ENCODE measurements around the gene ACSS2. TPM values are rescaled to one million over a fixed set of nuclear protein-coding genes. Genes with fewer than 3 reads are reported as not detected.

Gene ACSS2
- total and polyA plus RNA-seq, 2 donors (not counting 1 experiment from before 2014, with no cell fraction given), result 10.5 to 22.1 TPM

DNA sequence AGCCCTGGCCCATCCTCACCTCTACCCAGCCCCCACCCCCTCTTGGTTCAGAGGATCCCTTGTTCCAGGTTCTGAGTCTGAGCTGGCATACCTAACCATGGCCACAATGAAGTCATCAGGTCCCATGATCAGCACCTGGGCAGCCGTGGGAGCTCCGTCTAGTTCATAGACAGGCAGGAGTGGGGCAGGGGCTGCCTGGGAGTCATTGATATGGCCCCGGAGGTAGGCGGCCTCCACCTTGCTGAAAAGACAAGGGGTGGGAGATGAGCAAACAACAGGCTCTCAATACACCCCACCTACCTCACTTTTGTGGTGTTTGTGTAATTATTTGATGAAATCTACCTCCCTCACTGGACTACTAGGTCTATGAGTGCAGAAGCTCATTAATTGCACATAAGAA is 24.1 kb upstream of the ACSS2 start:
- TF ChIP-seq, protein P1, sequence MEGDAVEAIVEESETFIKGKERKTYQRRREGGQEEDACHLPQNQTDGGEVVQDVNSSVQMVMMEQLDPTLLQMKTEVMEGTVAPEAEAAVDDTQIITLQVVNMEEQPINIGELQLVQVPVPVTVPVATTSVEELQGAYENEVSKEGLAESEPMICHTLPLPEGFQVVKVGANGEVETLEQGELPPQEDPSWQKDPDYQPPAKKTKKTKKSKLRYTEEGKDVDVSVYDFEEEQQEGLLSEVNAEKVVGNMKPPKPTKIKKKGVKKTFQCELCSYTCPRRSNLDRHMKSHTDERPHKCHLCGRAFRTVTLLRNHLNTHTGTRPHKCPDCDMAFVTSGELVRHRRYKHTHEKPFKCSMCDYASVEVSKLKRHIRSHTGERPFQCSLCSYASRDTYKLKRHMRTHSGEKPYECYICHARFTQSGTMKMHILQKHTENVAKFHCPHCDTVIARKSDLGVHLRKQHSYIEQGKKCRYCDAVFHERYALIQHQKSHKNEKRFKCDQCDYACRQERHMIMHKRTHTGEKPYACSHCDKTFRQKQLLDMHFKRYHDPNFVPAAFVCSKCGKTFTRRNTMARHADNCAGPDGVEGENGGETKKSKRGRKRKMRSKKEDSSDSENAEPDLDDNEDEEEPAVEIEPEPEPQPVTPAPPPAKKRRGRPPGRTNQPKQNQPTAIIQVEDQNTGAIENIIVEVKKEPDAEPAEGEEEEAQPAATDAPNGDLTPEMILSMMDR (IDR thresholded peaks at IDR 0.05), result no peak
- no peak for TF ChIP-seq EZH2 (IDR thresholded peaks at IDR 0.05; ENCODE audit: borderline replicate concordance, insufficient read depth, low read depth, low read length, poor library complexity, severe bottlenecking)
- Histone ChIP-seq H3K9me3 (ENCODE audit: control extremely low read depth in 1 of 3, control insufficient read depth in 2 of 3, insufficient read depth in 1 of 3, low read length in 2 of 3) (no peaks in the 10 kb centered on the region), H3K36me3 (replicated peaks in 1 of 2; ENCODE audit: control extremely low read depth in 1 of 2, control insufficient read depth in 1 of 2, extremely low read depth in 1 of 2, insufficient read depth in 2 of 2, low read length in 1 of 2) (peaks cover 0 to 6% of the 10 kb centered on the region in 2 experiments), H2AFZ (ENCODE audit: insufficient read depth, low read depth, low read length, poor library complexity, severe bottlenecking) (no peak overlapping the region), H4K20me1 (ENCODE audit: control insufficient read depth, insufficient read depth, low read length, poor library complexity, severe bottlenecking) (no peaks in the 10 kb centered on the region), H3K4me1 (ENCODE audit: control insufficient read depth in 2 of 2, insufficient read depth in 2 of 2, low read length in 2 of 2) (no peaks in the 10 kb centered on the region), H3K27ac (ENCODE audit: low read length in 2 of 2) (no peak overlapping the region), H3K27me3 (replicated peaks in 1 of 4; ENCODE audit: control extremely low read depth in 1 of 4, control insufficient read depth in 3 of 4, insufficient read depth in 4 of 4, low read length in 3 of 4) (no peaks in the 10 kb centered on the region), H3K4me2 (replicated peaks; ENCODE audit: low read depth, low read length, poor library complexity, severe bottlenecking) (no peak overlapping the region), H3K4me3 (ENCODE audit: control extremely low read depth in 1 of 5, extremely low read depth in 1 of 5, insufficient read depth in 1 of 5, low read depth in 2 of 5, low read length in 4 of 5) (no peak overlapping the region), H3K9ac (ENCODE audit: low read length) (no peak overlapping the region), H3K79me2 (ENCODE audit: control insufficient read depth, insufficient read depth, low read length) (no peaks in the 10 kb centered on the region)
- H3K27ac Mint-ChIP-seq, result no peak overlapping the region
- WGBS (ENCODE audit: insufficient coverage), result no CpG with 5 or more reads among the region's 4 CpGs
- no peaks in the 10 kb centered on the region for H3K27me3 Mint-ChIP-seq
- H3K9me3 Mint-ChIP-seq (ENCODE audit: insufficient read depth), result no peaks in the 10 kb centered on the region
- DNase-seq (no peak), ATAC-seq (ENCODE audit: low read depth) (no peak)
- H3K4me3 Mint-ChIP-seq, result no peak overlapping the region
- H3K4me1 Mint-ChIP-seq, result no peaks in the 10 kb centered on the region
- intact Hi-C loops (cut with micrococcal nuclease), result no loop called here
- POLR2A ChIA-PET, result no interaction called here
- CTCF ChIA-PET, result no interaction called here

DNA sequence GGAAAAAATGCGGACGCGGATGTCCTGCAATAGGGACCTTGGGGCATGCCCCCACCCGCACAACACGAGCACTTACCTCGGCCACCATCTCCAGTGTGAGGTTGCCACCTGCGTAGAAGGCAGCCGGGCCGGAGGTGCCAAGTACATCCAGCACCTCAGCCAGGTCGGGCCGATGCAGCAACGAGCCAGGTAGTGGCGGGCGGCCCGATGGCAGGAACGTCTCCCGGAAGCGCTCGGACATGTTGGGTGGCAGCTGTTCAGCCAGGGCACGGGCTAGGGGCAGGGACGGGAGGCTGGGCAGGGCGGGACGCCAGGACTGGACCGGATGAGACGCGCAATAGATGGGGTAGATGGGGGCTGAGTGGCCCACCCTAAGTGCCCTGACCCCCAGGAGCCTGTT is 17.0 kb upstream of the ACSS2 start:
- no peaks in the 10 kb centered on the region for H3K79me2 ChIP-seq (ENCODE audit: control insufficient read depth, insufficient read depth, low read length)
- no peaks in the 10 kb centered on the region for H4K20me1 ChIP-seq (ENCODE audit: control insufficient read depth, insufficient read depth, low read length, poor library complexity, severe bottlenecking)
- no peaks in the 10 kb centered on the region for H3K4me1 ChIP-seq (ENCODE audit: control insufficient read depth in 2 of 2, insufficient read depth in 2 of 2, low read length in 2 of 2)
- H3K4me3 Mint-ChIP-seq, result no peak overlapping the region
- no peak for ATAC-seq (ENCODE audit: low read depth)
- TF ChIP-seq, protein P1 (IDR thresholded peaks at IDR 0.05), result no peak
- no peak for TF ChIP-seq EZH2 (IDR thresholded peaks at IDR 0.05; ENCODE audit: borderline replicate concordance, insufficient read depth, low read depth, low read length, poor library complexity, severe bottlenecking)
- H3K27ac Mint-ChIP-seq, result no peak overlapping the region
- H3K27me3 ChIP-seq (replicated peaks in 1 of 4; ENCODE audit: control extremely low read depth in 1 of 4, control insufficient read depth in 3 of 4, insufficient read depth in 4 of 4, low read length in 3 of 4), result no peaks in the 10 kb centered on the region
- no peak overlapping the region for H3K4me2 ChIP-seq (replicated peaks; ENCODE audit: low read depth, low read length, poor library complexity, severe bottlenecking)
- no peak overlapping the region for H3K27ac ChIP-seq (ENCODE audit: low read length in 2 of 2)
- ChIA-PET CTCF (no interaction called here), POLR2A (interaction anchor here (0.7 kb wide), 1 partner anchor 16 kb away, joined by 3 read pairs; no protein-coding TSS in a partner anchor)
- H3K4me1 Mint-ChIP-seq, result no peaks in the 10 kb centered on the region
- H3K9me3 ChIP-seq (ENCODE audit: control extremely low read depth in 1 of 3, control insufficient read depth in 2 of 3, insufficient read depth in 1 of 3, low read length in 2 of 3), result no peaks in the 10 kb centered on the region
- no peak overlapping the region for H3K4me3 ChIP-seq (ENCODE audit: control extremely low read depth in 1 of 5, extremely low read depth in 1 of 5, insufficient read depth in 1 of 5, low read depth in 2 of 5, low read length in 4 of 5)
- no peak for DNase-seq
- intact Hi-C loops (cut with micrococcal nuclease), result no loop called here
- H3K9me3 Mint-ChIP-seq (ENCODE audit: insufficient read depth), result no peaks in the 10 kb centered on the region
- 97% methylated on average over 26 of the region's 26 CpGs for WGBS (ENCODE audit: insufficient coverage)
- H2AFZ ChIP-seq (ENCODE audit: insufficient read depth, low read depth, low read length, poor library complexity, severe bottlenecking), result no peak overlapping the region
- no peaks in the 10 kb centered on the region for H3K27me3 Mint-ChIP-seq
- no peaks in the 10 kb centered on the region for H3K36me3 ChIP-seq (replicated peaks in 1 of 2; ENCODE audit: control extremely low read depth in 1 of 2, control insufficient read depth in 1 of 2, extremely low read depth in 1 of 2, insufficient read depth in 2 of 2, low read length in 1 of 2)
- no peak overlapping the region for H3K9ac ChIP-seq (ENCODE audit: low read length)

Data from B cell (primary cell).